SK-N-SH treated with all-trans-retinoic acid at 6 μM for 48 hours (cell line): ENCODE data around the gene DGKI.

Source experiments
- ATAC-seq: fragments of 200-7000 bp; cut with Tn5 transposase; 3 replicates; pipeline ENCODE4 v1.9.1; 2020; ENCODE audit warnings: mild to moderate bottlenecking, moderate library complexity
- ARNTL ChIP-seq: fragments of 450-650 bp; formaldehyde crosslinking; IDR thresholded peaks from 2 replicates; pipeline ENCODE4 v1.5.0; 2020; ENCODE audit warnings: low read depth, mild to moderate bottlenecking, moderate library complexity, borderline replicate concordance
- BACH2 ChIP-seq: fragments of 250-450 bp; sonication (Bioruptor Pico); IDR thresholded peaks from 2 replicates; pipeline ENCODE4 v1.9.0; 2021; ENCODE audit warnings: mild to moderate bottlenecking, borderline replicate concordance
- CSDC2 ChIP-seq: fragments of 250-450 bp; sonication (Bioruptor Pico); IDR thresholded peaks from 2 replicates; pipeline ENCODE4 v1.5.0; 2020; ENCODE audit warnings: mild to moderate bottlenecking, moderate library complexity
- CSRNP3 ChIP-seq: fragments of 250-450 bp; sonication (Bioruptor Pico); IDR thresholded peaks from 2 replicates; pipeline ENCODE4 v1.5.1; 2021; ENCODE audit warnings: mild to moderate bottlenecking, moderate library complexity
- ISL1 ChIP-seq: fragments of 250-450 bp; sonication (Bioruptor Pico); IDR thresholded peaks from 2 replicates; pipeline ENCODE4 v2.1.2; 2022; ENCODE audit warnings: mild to moderate bottlenecking, moderate library complexity
- OSR1 ChIP-seq: fragments of 250-450 bp; sonication (Bioruptor Pico); IDR thresholded peaks from 2 replicates; pipeline ENCODE4 v1.8.0; 2022; ENCODE audit warnings: moderate library complexity, mild to moderate bottlenecking, inconsistent platforms
- PPARA ChIP-seq: fragments of 250-450 bp; sonication (Bioruptor Pico); IDR thresholded peaks from 2 replicates; pipeline ENCODE4 v1.5.0; 2020; ENCODE audit warnings: mild to moderate bottlenecking, borderline replicate concordance
- RARB ChIP-seq: fragments of 250-450 bp; sonication (Bioruptor Pico); IDR thresholded peaks from 2 replicates; pipeline ENCODE4 v1.8.0; 2021; ENCODE audit warnings: mild to moderate bottlenecking, moderate library complexity
- SNAI2 ChIP-seq: fragments of 250-450 bp; sonication (Bioruptor Pico); IDR thresholded peaks from 2 replicates; pipeline ENCODE4 v1.5.0; 2020; ENCODE audit warnings: mild to moderate bottlenecking, moderate library complexity
- TCF4 ChIP-seq: fragments of 250-450 bp; sonication (Bioruptor Pico); IDR thresholded peaks from 2 replicates; pipeline ENCODE4 v1.8.0; 2021; ENCODE audit warnings: mild to moderate bottlenecking, moderate library complexity, borderline replicate concordance
- TOX ChIP-seq: fragments of 250-450 bp; sonication (Bioruptor Pico); IDR thresholded peaks from 2 replicates; pipeline ENCODE4 v1.8.0; 2021; ENCODE audit warnings: mild to moderate bottlenecking, moderate library complexity, borderline replicate concordance
- TSHZ2 ChIP-seq: fragments of 250-450 bp; sonication (Bioruptor Pico); IDR thresholded peaks from 2 replicates; pipeline ENCODE4 v1.5.0; 2020; ENCODE audit warnings: mild to moderate bottlenecking, moderate library complexity
- ZC3H10 ChIP-seq: fragments of 250-450 bp; sonication (Bioruptor Pico); IDR thresholded peaks from 2 replicates; pipeline ENCODE4 v1.5.1; 2021; ENCODE audit warnings: mild to moderate bottlenecking, moderate library complexity
- ZFP3 ChIP-seq: fragments of 250-450 bp; sonication (Bioruptor Pico); IDR thresholded peaks from 2 replicates; pipeline ENCODE4 v1.5.0; 2020; ENCODE audit warnings: mild to moderate bottlenecking, moderate library complexity
- ZFP30 ChIP-seq: fragments of 450-650 bp; formaldehyde crosslinking; IDR thresholded peaks from 2 replicates; pipeline ENCODE4 v1.5.0; 2022; ENCODE audit warnings: mild to moderate bottlenecking, moderate library complexity
- ZNF565 ChIP-seq: fragments of 450-650 bp; formaldehyde crosslinking; conservative IDR thresholded peaks from 2 replicates; pipeline ENCODE4 v1.5.0; 2020; ENCODE audit warnings: low read depth, mild to moderate bottlenecking, moderate library complexity
- ZNF70 ChIP-seq: fragments of 450-650 bp; formaldehyde crosslinking; IDR thresholded peaks from 2 replicates; pipeline ENCODE4 v1.5.0; 2020; ENCODE audit warnings: mild to moderate bottlenecking, moderate library complexity
- ZNF8 ChIP-seq: fragments of 450-650 bp; formaldehyde crosslinking; IDR thresholded peaks from 2 replicates; pipeline ENCODE4 v1.5.0; 2020; ENCODE audit warnings: mild to moderate bottlenecking, moderate library complexity
- TF ChIP-seq, protein P1 (sequence below): fragments of 250-450 bp; sonication (Bioruptor Pico); IDR thresholded peaks from 2 replicates; pipeline ENCODE4 v1.8.0; 2021; ENCODE audit warnings: low read depth, mild to moderate bottlenecking, moderate library complexity, borderline replicate concordance
- TF ChIP-seq, protein P2 (sequence below): fragments of 250-450 bp; sonication (Bioruptor Pico); IDR thresholded peaks from 2 replicates; pipeline ENCODE4 v1.8.0; 2020; ENCODE audit warnings: mild to moderate bottlenecking, moderate library complexity, borderline replicate concordance

DGKI gene

GRCh38 chr7:137703291-137704010, 143.3 kb downstream of the DGKI start (continued):
- TF ChIP-seq TSHZ2 (no peak), BACH2 (no peak)

DNA sequence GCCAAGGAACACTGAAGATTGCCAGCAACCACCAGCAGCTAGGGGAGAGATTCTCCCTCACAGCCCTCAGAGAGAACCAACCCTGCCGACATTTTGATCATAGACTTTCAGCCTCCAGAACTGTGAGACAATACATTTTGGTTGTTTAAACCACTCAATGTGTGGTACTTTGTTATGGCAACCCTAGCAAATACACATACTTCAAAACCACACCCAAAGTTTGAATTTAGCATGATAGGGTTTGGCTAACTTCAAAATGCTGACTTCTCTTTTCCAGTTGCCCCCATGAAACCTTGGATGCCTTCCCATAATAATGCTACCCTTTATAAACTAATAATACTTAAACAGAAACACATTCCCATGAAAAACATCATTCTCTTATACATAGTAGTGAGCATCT, 149.8 kb downstream of the DGKI start:
- TF ChIP-seq OSR1 (CRISPR knock-in tag) (no peak), ZNF8 (CRISPR knock-in tag) (no peak), BACH2 (no peak), ZFP3 (CRISPR knock-in tag) (no peak), RARB (no peak), ISL1 (CRISPR knock-in tag) (no peak), ZNF565 (no peak), ZC3H10 (CRISPR knock-in tag) (no peak), TOX (CRISPR knock-in tag) (no peak), PPARA (CRISPR knock-in tag) (no peak), CSRNP3 (CRISPR knock-in tag) (no peak), ZFP30 (CRISPR knock-in tag) (no peak), TCF4 (no peak), ARNTL (no peak)
- TF ChIP-seq, protein P1, sequence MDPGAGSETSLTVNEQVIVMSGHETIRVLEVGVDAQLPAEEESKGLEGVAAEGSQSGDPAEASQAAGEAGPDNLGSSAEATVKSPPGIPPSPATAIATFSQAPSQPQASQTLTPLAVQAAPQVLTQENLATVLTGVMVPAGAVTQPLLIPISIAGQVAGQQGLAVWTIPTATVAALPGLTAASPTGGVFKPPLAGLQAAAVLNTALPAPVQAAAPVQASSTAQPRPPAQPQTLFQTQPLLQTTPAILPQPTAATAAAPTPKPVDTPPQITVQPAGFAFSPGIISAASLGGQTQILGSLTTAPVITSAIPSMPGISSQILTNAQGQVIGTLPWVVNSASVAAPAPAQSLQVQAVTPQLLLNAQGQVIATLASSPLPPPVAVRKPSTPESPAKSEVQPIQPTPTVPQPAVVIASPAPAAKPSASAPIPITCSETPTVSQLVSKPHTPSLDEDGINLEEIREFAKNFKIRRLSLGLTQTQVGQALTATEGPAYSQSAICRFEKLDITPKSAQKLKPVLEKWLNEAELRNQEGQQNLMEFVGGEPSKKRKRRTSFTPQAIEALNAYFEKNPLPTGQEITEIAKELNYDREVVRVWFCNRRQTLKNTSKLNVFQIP (CRISPR knock-in tag) = no peak
- TF ChIP-seq, protein P2, sequence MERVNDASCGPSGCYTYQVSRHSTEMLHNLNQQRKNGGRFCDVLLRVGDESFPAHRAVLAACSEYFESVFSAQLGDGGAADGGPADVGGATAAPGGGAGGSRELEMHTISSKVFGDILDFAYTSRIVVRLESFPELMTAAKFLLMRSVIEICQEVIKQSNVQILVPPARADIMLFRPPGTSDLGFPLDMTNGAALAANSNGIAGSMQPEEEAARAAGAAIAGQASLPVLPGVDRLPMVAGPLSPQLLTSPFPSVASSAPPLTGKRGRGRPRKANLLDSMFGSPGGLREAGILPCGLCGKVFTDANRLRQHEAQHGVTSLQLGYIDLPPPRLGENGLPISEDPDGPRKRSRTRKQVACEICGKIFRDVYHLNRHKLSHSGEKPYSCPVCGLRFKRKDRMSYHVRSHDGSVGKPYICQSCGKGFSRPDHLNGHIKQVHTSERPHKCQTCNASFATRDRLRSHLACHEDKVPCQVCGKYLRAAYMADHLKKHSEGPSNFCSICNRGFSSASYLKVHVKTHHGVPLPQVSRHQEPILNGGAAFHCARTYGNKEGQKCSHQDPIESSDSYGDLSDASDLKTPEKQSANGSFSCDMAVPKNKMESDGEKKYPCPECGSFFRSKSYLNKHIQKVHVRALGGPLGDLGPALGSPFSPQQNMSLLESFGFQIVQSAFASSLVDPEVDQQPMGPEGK = no peak
- TF ChIP-seq, all 23 proteins: peak for 0
- ATAC-seq = no peak

GRCh38 chr7:137696376-137696775, 150.4 kb downstream of the DGKI start:
- ATAC-seq = no peak
- no peak for TF ChIP-seq OSR1 (CRISPR knock-in tag)
- no peak for TF ChIP-seq ZNF70
- no peak for TF ChIP-seq CSDC2 (CRISPR knock-in tag)
- no peak for TF ChIP-seq SNAI2 (CRISPR knock-in tag)

DNA sequence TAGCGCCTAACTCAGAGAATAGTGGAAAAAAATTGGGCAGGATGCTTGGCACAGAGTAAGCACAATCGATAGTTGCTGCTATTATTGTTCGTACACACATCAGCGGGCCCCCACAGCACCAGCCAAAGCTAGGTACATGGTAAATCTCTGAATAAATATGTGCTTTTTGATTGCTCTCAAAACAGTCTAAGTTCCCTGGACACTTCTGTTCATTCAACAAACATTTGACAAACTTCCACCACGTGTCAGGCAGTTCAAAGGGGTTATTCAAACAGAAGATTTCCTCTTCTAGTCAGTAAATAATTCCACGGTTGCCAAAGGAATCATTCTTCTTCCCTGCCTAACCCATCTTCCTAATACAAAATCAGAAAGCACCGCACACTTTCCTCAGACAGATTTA, 150.8 kb downstream of the DGKI start:
- ATAC-seq = no peak
- TF ChIP-seq TSHZ2 (no peak), ZNF8 (CRISPR knock-in tag) (no peak), SNAI2 (CRISPR knock-in tag) (no peak), BACH2 (no peak), PPARA (CRISPR knock-in tag) (no peak)
- TF ChIP-seq, protein P1 (CRISPR knock-in tag) = no peak
- TF ChIP-seq, protein P2 = no peak
